Muscle of back (tissue), 11 donors: Measurements from ENCODE around the gene HLTF. TPM values are rescaled to one million over a fixed set of nuclear protein-coding genes. Genes with fewer than 3 reads are reported as not detected.

Source experiments
- DNase-seq, 3 donors: peaks; one replicate each; pipeline versions ENCODE4 v3.0.0 to v3.0.0-alpha.2; 2013
- polyA plus RNA-seq, 10 donors: library from polyadenylated mRNA; unstranded; fragments of 120-200 nt; gene quantifications; one replicate each; pipeline ENCODE4 v1.2.1, GENCODE V29; 2013; ENCODE audit not compliant: insufficient read length in 10 of 10

Gene HLTF
- polyA plus RNA-seq, 10 donors: 15.2 to 29.2 (median 21.4) TPM

GRCh38 chr3:149087208-149087607 lies 875 bp upstream of the HLTF start:
- no peak for DNase-seq

GRCh38 chr3:149085828-149086231 lies 503 bp downstream of the HLTF start:
- DNase-seq: peak in 1 of 3 donors; percentile 46

- DNase-seq: no peak
These were observed 4.6 kb downstream of the HLTF start for GRCh38 chr3:149081772-149082171.

- DNase-seq: peak in 1 of 3 donors; percentile 4
These were observed 5.6 kb downstream of the HLTF start for GRCh38 chr3:149080699-149081091.

GRCh38 chr3:149080011-149080698 lies 6.2 kb downstream of the HLTF start:
- no peak for DNase-seq

- peak in 2 of 3 donors; percentile 11 to 13 for DNase-seq
These were observed 8.7 kb downstream of the HLTF start for GRCh38 chr3:149077628-149078027.

GRCh38 chr3:149067883-149068282 lies 18.4 kb downstream of the HLTF start:
- no peak for DNase-seq

- DNase-seq: no peak
These were observed 24.6 kb downstream of the HLTF start for GRCh38 chr3:149061776-149062175.

GRCh38 chr3:149058602-149059001 lies 27.7 kb downstream of the HLTF start:
- DNase-seq: no peak

- no peak for DNase-seq
These were observed 28.1 kb downstream of the HLTF start for GRCh38 chr3:149058198-149058597.

- DNase-seq: no peak
These were observed 30.8 kb downstream of the HLTF start for GRCh38 chr3:149055575-149055974.

- no peak for DNase-seq
These were observed 41.8 kb downstream of the HLTF start for GRCh38 chr3:149044339-149045083.

GRCh38 chr3:149042789-149043386 lies 43.4 kb downstream of the HLTF start:
- no peak for DNase-seq

- no peak for DNase-seq
These were observed 48.0 kb downstream of the HLTF start for GRCh38 chr3:149038322-149038721.

- no peak for DNase-seq
These were observed 48.6 kb downstream of the HLTF start for GRCh38 chr3:149037684-149038083.

GRCh38 chr3:149031096-149031495 lies 55.2 kb downstream of the HLTF start:
- no peak for DNase-seq

- no peak for DNase-seq
These were observed 59.6 kb downstream of the HLTF start for GRCh38 chr3:149026718-149027117.

- DNase-seq: no peak
These were observed 62.4 kb downstream of the HLTF start for GRCh38 chr3:149023951-149024350.

GRCh38 chr3:149021830-149022229 lies 64.5 kb downstream of the HLTF start:
- no peak for DNase-seq

- no peak for DNase-seq
These were observed 65.5 kb downstream of the HLTF start for GRCh38 chr3:149020839-149021252.

- DNase-seq: no peak
These were observed 66.0 kb downstream of the HLTF start for GRCh38 chr3:149020196-149020838.

GRCh38 chr3:149019580-149019979 lies 66.8 kb downstream of the HLTF start:
- DNase-seq: no peak
